Measurements from ENCODE around the gene VAV2.

VAV2 gene

DNA sequence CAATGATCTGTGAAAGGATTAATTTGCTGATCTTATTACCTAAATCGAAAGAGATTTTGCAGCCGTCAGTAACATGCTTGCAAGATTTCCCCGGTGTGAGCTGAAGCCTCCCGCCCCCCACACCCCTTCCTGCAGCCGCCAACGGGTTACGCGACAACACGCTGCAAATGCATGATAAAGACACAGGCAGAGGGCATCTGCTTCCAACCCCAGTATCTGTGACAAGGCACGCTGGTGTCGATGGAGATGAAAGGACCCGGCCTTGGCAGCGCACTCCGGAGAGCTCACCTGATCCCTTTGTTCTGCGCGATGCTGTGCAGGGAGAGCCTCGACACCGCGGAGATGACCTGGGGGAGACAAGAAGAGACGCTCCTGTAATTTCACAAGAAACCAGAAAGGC is 131.0 kb downstream of the VAV2 start:
- FAIRE-seq: no peak
- DNase-seq (ENCODE audit: low spot score): no peak

DNA sequence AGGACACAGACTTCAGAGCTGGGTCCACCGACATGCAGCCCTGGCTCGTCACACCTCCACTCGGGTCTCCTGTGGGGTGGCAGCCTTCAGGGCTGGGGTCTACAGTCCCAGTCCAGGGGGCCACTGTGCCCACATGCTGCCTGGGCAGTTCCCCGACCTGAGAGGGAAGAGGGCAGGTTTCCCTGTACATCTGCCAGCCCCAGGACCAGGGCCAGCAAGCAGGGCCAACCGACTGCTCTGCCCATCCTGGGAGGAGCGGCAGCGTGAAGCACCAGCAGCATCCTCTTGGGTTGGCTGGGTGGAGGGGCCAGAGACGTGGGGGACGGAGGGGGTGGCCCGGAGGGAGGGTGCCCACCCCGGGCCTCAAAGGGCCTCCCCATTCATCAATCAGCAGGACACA is 133.4 kb downstream of the VAV2 start:
- FAIRE-seq (no peak), DNase-seq (ENCODE audit: low spot score) (no peak)

DNA sequence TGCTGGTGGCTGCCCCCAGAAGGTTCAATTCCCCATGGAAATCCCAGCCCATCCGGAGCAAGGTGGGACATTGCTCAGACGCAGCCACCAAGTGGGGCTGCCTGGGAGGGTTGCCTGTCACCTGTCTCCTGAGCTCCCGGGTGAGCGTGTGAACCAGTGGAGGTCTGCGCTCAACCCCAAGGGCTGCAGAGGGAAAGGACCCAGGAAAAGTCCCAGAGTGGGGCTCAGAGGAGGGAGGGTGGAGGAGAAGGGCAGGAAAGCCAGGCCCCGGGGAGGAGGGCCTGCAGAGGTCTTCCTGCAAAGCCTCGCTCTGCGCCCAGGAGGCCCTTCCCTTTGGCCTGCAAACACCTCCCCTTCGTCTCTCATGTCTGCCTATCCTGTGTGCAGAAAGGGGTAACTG is 134.5 kb downstream of the VAV2 start:
- DNase-seq (ENCODE audit: low spot score): no peak
- FAIRE-seq: no peak

- no peak for FAIRE-seq
- DNase-seq (ENCODE audit: low spot score): no peak
Measured at GRCh38 chr9:133856798-133857197, 135.3 kb downstream of the VAV2 start.

GRCh38 chr9:133855802-133856521 is 136.2 kb downstream of the VAV2 start:
- DNase-seq (ENCODE audit: low spot score) (peak; percentile 97), FAIRE-seq (peak; percentile 90)

DNA sequence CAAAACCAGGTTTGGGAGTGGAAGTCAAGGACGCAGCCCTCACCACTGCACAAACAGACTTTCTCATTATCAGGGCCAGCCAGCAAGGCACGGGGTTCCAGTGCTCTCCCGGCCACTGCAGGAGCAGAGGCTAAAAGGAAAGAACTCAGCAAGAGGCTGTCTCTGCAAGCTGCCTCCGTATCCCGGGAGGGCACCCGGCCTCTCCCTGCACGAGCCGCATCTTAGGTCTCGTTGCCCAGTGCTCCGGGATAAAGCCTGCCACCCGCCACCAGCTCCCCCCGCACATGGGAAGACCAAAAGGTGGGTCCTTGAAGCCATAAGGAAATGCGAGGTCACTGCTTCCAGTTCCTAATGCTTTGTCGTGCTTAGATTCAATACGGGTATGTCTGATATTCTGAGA is 136.8 kb downstream of the VAV2 start:
- FAIRE-seq: no peak
- no peak for DNase-seq (ENCODE audit: low spot score)

DNA sequence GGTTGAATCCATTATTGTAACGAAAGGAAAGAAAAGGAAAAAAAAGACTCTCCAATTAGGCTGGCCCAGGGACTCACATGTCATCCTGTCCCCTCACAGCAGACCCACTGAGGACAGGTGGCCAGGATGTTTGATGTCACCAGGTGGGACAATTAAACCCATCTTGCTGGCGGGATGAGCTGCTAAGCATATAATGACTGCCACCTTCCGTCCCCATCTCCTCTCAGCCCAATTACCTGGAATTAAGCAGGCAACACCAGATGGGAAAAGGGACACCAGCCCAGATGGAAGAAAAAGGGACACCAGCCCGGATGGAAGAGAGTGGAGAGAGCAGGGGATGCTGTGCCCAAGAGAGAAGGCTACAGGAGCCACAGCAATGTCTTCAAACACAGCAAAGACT is 137.4 kb downstream of the VAV2 start:
- no peak for DNase-seq (ENCODE audit: low spot score)
- FAIRE-seq: no peak

GRCh38 chr9:133854048-133854447 is 138.1 kb downstream of the VAV2 start:
- DNase-seq (ENCODE audit: low spot score): no peak
- no peak for FAIRE-seq

DNA sequence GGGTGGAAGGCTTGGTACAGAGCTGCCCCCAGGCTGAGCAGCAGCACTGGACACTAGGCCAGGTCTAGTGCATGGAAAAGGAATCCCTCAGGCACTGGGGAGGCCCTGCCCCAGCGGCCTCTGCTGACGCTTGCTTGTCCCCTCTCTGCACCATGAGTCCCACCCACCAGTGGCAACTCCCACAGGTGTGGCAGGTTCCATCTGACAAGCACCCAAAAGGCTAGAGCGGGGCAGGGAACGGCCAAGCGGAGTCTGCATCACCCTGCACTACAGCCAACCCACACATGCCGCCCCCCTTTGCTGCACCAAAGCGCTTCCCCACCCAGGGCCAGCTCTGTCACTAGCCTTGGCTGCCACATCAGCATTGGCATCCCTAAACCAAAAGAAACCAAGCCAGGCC is 138.8 kb downstream of the VAV2 start:
- DNase-seq (ENCODE audit: low spot score): no peak
- FAIRE-seq: no peak

DNA sequence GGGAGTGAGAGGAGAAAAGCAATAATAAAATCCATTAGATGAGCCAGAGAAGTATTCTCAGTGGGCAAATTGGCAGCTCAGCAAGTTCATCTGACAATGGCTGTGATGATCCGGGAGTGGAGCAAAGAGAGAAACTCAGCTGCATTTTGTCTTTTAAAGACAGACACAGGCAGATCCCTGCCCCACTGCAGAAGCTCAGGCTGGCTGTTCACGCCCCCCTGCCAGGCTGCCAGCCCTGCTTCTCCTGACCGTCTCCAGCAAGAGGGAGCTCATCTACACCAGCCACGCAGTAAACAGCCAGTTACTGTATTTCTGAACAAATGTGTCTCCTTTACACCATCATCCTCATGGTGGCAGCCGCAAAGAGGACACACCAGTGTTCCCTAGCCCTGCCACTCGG is 139.7 kb downstream of the VAV2 start:
- no peak for FAIRE-seq

DNA sequence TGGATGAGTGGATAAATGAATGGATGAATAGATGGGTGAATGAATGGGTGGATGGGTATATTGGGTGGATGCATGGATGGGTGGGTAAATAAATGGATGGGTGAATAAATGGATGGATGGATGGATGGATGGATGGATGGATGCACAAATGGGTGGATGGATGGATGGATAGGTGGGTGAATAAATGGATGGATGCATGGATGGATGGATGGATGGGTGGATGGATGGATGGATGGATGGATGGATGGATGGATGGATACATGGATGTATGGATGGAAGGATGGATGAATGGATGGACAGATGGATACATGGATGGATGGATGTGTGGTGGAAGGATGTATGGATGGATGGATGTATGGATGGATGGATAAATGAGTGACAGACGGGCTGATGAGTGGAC is 140.4 kb downstream of the VAV2 start:
- DNase-seq (ENCODE audit: low spot score) (no peak), FAIRE-seq (no peak)

More for the DNA sequence above, 139.7 kb downstream of the VAV2 start:
- no peak for DNase-seq (ENCODE audit: low spot score)

DNA sequence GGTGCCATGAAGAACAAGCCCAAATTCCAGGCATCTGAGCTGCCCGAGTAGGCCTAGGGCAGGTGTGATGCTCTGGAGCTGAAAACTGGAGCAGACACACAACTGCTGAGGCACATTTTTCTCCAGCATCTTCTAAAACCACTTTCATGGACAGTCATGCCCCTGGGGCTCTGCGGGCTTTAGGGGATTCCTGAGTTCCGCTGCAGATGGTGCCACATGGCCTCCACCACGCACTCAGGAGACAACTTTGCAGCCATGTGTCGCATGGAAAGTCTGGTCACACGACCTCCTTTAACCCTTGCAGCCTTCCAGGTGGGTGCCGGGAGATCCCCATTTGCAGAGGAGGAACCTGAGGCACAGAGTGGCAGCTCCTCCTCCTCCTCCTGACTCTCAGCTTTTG is 141.2 kb downstream of the VAV2 start:
- FAIRE-seq (no peak), DNase-seq (ENCODE audit: low spot score) (no peak)

GRCh38 chr9:133850161-133850560 is 142.0 kb downstream of the VAV2 start:
- DNase-seq (ENCODE audit: low spot score) (no peak), FAIRE-seq (no peak)

GRCh38 chr9:133849110-133849670 is 142.9 kb downstream of the VAV2 start:
- FAIRE-seq (no peak), DNase-seq (ENCODE audit: low spot score) (no peak)

- DNase-seq (ENCODE audit: low spot score) (no peak), FAIRE-seq (no peak)
Measured at GRCh38 chr9:133848471-133849109, 143.5 kb downstream of the VAV2 start.

DNA sequence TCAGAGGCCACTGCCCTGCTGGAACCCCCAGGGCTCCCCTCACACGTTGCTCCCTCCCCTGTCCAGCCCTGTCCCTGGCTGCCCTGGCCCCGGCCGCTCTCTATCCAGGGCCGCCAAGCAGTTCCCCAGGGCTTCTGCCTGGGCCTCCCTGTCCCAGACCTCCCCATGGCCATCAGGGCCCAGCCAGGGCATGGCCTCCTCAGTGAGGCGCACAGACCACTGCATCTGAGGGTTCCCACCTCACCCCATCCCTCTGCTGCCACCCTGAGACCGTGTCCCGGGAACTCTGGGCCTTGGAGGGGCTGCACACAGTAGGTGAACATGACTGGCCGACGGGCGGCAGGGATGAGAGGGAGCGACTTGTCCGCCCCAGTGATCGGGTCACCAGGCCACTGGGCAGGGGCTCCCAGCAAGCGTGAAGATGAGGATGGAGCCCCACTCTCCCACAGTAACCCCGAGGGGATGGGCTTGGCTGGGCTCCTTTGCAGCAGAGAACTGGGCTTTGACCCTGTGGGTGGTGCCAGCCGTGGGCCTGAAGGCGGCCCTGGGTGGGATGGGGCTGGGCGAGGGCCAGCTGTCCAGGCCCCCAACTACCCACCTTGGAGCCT is 145.5 kb downstream of the VAV2 start:
- no peak for DNase-seq (ENCODE audit: low spot score)
- FAIRE-seq: no peak

- FAIRE-seq: no peak
- DNase-seq (ENCODE audit: low spot score): no peak
Measured at GRCh38 chr9:133845440-133845839, 146.7 kb downstream of the VAV2 start.

DNA sequence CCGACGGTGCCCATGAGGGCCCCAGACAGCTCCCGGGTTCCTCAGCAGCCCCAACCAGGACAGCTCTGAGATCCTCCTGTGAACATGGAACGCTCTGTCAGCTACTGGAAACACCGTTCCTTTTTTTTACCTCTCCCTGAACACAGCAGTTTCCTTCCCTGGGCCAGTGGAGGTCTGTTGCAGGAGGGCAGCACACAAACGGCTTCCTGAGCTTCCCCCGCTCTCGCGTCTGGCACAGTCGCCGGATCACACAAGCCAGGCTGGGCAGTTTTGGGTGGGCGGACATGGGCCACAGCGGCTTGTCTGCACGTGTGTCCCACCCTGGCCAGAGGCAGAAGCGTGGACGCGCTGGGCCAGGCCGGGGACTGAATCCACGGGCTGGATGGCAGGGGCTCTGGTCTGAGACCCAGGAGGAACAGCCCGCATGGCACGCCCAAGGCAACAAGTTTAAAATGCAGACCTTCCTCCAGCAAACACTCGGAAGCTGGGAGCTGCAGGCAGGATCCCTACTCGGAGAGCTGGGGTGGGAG is 147.2 kb downstream of the VAV2 start:
- no peak for FAIRE-seq

GRCh38 chr9:133844398-133844784 is 147.7 kb downstream of the VAV2 start:
- FAIRE-seq: no peak
- DNase-seq (ENCODE audit: low spot score): no peak

More for the DNA sequence above, 147.2 kb downstream of the VAV2 start:
- no peak for DNase-seq (ENCODE audit: low spot score)

DNA sequence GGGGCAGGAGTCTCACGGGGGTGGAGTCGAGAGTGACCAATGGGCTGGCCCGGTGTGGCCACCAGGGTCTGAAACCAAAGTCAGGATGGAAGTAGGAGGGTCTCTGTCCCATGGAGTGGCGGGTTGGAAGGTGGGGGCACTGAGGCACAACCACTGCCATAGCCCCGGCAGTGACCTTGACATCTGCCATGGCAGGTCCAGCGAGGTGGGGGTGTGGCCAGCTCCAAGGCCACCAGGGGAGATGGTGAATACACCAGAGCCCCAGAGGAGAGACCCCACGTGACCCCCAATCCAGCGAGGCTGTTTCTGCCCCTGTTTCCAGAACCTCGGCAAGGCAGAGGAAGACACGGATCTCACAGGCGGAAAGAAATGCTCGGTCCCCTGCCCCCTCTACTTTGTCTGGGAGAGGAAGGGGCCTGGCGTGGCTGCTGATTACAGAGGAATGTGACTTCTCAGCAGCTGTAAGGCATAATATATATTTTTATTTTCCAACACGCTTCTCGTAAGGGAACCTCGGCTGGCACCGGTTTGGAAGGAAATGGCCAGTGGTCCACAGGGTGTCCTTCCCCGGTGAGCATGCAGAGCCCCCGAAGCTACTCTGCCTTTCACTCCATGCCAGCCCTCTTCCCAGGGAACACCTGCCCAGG is 148.2 kb downstream of the VAV2 start:
- no peak for DNase-seq (ENCODE audit: low spot score)
- no peak for FAIRE-seq

DNA sequence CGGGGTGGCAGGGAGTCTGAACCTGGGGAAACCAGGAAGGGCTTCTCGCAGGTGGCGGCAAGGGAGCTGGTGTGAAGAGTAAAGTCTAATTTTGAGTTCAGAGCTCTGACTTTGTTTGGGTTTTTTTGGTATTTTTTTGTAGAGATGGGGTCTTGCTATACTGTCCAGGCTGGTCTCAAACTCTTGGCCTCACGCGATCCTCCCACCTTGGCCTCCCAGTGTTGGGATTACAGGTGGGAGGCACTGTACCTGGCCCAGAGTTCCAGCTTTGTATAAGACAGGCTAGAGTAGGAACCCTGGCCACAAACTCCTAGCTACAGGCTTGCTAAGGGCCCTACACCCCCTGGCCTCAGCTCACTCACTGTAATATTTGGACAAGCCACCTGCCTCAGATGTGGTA is 148.9 kb downstream of the VAV2 start:
- DNase-seq (ENCODE audit: low spot score): no peak
- no peak for FAIRE-seq

- FAIRE-seq (no peak), DNase-seq (ENCODE audit: low spot score) (no peak)
Measured at GRCh38 chr9:133842721-133843227, 149.3 kb downstream of the VAV2 start.
